GM12878 (cell line): ENCODE results near the gene SIAH2. TPM values are rescaled to one million over a fixed set of nuclear protein-coding genes. Genes with fewer than 3 reads are reported as not detected.

ENCODE experiments used
- ATAC-seq: fragments of 200-7000 bp; cut with Tn5 transposase; 3 replicates; pipeline ENCODE4 v1.9.1; 2020; ENCODE audit warnings: mild to moderate bottlenecking, moderate library complexity
- BruUV-seq: library from RNA; stranded (reverse); fragments of 400-500 nt; replicated peaks from 2 replicates; lab custom pipeline; 2021; lab: Mats Ljungman, UMichigan
- CTCF ChIA-PET: fragments of 300-600 bp; sonication (Branson Sonifier 250); formaldehyde crosslinking; extraction: SDS; loops from one replicate; lab custom pipeline; 2021; ENCODE audit warnings: inconsistent platforms; lab: Yijun Ruan, JAX
- POLR2A ChIA-PET: fragments of 350-600 bp; formaldehyde crosslinking; extraction: SDS; loops from one replicate; lab custom pipeline; 2021; ENCODE audit warnings: inconsistent platforms; lab: Charles Lee
- RAD21 ChIA-PET: fragments of 300-600 bp; sonication (Branson Sonifier 250); formaldehyde crosslinking; loops from one replicate; lab custom pipeline; 2023; ENCODE audit warnings: antibody characterized with exemption; ENCODE audit not compliant: unreplicated experiment; lab: Charles Lee
- SMC1A ChIA-PET: fragments of 300-600 bp; sonication (Branson Sonifier 250); formaldehyde crosslinking; loops from one replicate; lab custom pipeline; 2023; ENCODE audit not compliant: unreplicated experiment, uncharacterized antibody; lab: Charles Lee
- DNase-seq: peaks from one replicate; pipeline ENCODE4 v3.0.0-alpha.2; 2011; ENCODE audit warnings: low read depth, low spot score
- FAIRE-seq: peaks from 3 replicates; lab custom pipeline; 2011; peaks lifted over from hg19 to GRCh38; lab: Jason Lieb, UNC
- H2AFZ ChIP-seq: 2 replicates; pipeline ENCODE4 v1.6.0; 2011; ENCODE audit warnings: low read depth, low read length, control low read depth; ENCODE audit not compliant: control insufficient read depth
- H3K27ac ChIP-seq: 2 replicates; pipeline ENCODE4 v1.5.1; 2011; ENCODE audit warnings: control low read depth; ENCODE audit not compliant: control insufficient read depth, insufficient read depth
- H3K27me3 ChIP-seq, 2 experiments: replicated peaks in 1 of 2; 2 replicates each; pipeline versions ENCODE4 v1.6.0 to v1.6.1; 2011; ENCODE audit warnings: low read length in 1 of 2; ENCODE audit not compliant: control insufficient read depth in 2 of 2, insufficient read depth in 2 of 2
- H3K36me3 ChIP-seq, 2 experiments: 2 replicates each; pipeline ENCODE4 v1.5.1; 2011; ENCODE audit warnings: low read length in 1 of 2; ENCODE audit not compliant: control insufficient read depth in 2 of 2, insufficient read depth in 2 of 2
- H3K4me1 ChIP-seq: 2 replicates; pipeline ENCODE4 v1.6.1; 2011; ENCODE audit warnings: mild to moderate bottlenecking, low read length, moderate library complexity, mixed read lengths; ENCODE audit not compliant: control insufficient read depth, insufficient read depth
- H3K4me2 ChIP-seq: 2 replicates; pipeline ENCODE4 v1.6.0; 2011; ENCODE audit warnings: control low read depth; ENCODE audit not compliant: control insufficient read depth, insufficient read depth
- H3K4me3 ChIP-seq: fragments of 200-600 bp; sonication (generic); 2 replicates; pipeline ENCODE4 v1.5.1; 2016
- H3K79me2 ChIP-seq: 2 replicates; pipeline ENCODE4 v1.6.0; 2011; ENCODE audit warnings: low read length; ENCODE audit not compliant: control insufficient read depth, insufficient read depth
- H3K9ac ChIP-seq: 2 replicates; pipeline ENCODE4 v1.8.0; 2011; ENCODE audit warnings: low read length, control low read depth, mixed read lengths; ENCODE audit not compliant: control insufficient read depth, insufficient read depth
- H3K9me3 ChIP-seq: replicated peaks from 3 replicates; pipeline ENCODE4 v1.5.1; 2011; ENCODE audit warnings: mild to moderate bottlenecking, low read length; ENCODE audit not compliant: control insufficient read depth, insufficient read depth
- H4K20me1 ChIP-seq: 2 replicates; pipeline ENCODE4 v1.6.0; 2011; ENCODE audit not compliant: control insufficient read depth, insufficient read depth
- BCL3 ChIP-seq: IDR thresholded peaks from 2 replicates; pipeline ENCODE4 v1.6.1; 2011; ENCODE audit warnings: borderline replicate concordance, low read depth, mild to moderate bottlenecking, moderate library complexity, low read length; ENCODE audit not compliant: insufficient read depth, poor library complexity, severe bottlenecking
- CHD2 ChIP-seq: IDR thresholded peaks from 2 replicates; pipeline ENCODE4 v1.6.1; 2011; ENCODE audit warnings: low read depth, low read length, improper control_type of control experiment, borderline replicate concordance
- GATAD2B ChIP-seq: fragments of 450-650 bp; conservative IDR thresholded peaks from 2 replicates; pipeline ENCODE4 v1.6.1; 2017; ENCODE audit warnings: low read depth, mild to moderate bottlenecking, moderate library complexity
- IKZF1 ChIP-seq: fragments of 450-650 bp; conservative IDR thresholded peaks from 2 replicates; pipeline ENCODE4 v1.6.1; 2017; ENCODE audit warnings: antibody characterized with exemption, mild to moderate bottlenecking
- KDM1A ChIP-seq: fragments of 200-600 bp; sonication (generic); IDR thresholded peaks from 2 replicates; pipeline ENCODE4 v1.6.1; 2016; ENCODE audit warnings: borderline replicate concordance
- NFIC ChIP-seq: IDR thresholded peaks from 2 replicates; pipeline ENCODE4 v1.6.1; 2012; ENCODE audit warnings: low read depth, mild to moderate bottlenecking, inconsistent platforms, low read length, moderate library complexity
- POLR2AphosphoS2 ChIP-seq: IDR thresholded peaks from 2 replicates; pipeline ENCODE4 v1.6.1; 2011; ENCODE audit warnings: low read depth, mild to moderate bottlenecking, low read length, improper control_type of control experiment, moderate library complexity
- SIX5 ChIP-seq: IDR thresholded peaks from 2 replicates; pipeline ENCODE4 v1.6.1; 2011; ENCODE audit warnings: mild to moderate bottlenecking, low read depth, low read length, moderate library complexity; ENCODE audit not compliant: severe bottlenecking
- SRF ChIP-seq, 2 experiments: IDR thresholded peaks; 2 replicates each; pipeline ENCODE4 v1.6.1; 2011; ENCODE audit warnings: low read depth in 2 of 2, low read length in 2 of 2, mild to moderate bottlenecking in 1 of 2, moderate library complexity in 1 of 2
- SUZ12 ChIP-seq: fragments of 200-600 bp; sonication (generic); IDR thresholded peaks from one replicate; pipeline ENCODE4 v1.6.1; 2018; ENCODE audit warnings: antibody characterized with exemption, mild to moderate bottlenecking; ENCODE audit not compliant: unreplicated experiment
- ZBED1 ChIP-seq: IDR thresholded peaks from 2 replicates; pipeline ENCODE4 v1.6.1; 2016; ENCODE audit warnings: borderline replicate concordance
- ZNF274 ChIP-seq: IDR thresholded peaks from one replicate; pipeline ENCODE4 v1.8.0; 2011; ENCODE audit not compliant: insufficient read length, insufficient read depth
- ZNF384 ChIP-seq: IDR thresholded peaks from 2 replicates; pipeline ENCODE4 v1.6.1; 2012; ENCODE audit warnings: low read depth, mild to moderate bottlenecking, low read length, improper control_type of control experiment, borderline replicate concordance
- ZNF592 ChIP-seq: fragments of 450-650 bp; IDR thresholded peaks from 2 replicates; pipeline ENCODE4 v1.6.1; 2017; ENCODE audit warnings: mild to moderate bottlenecking, moderate library complexity
- ZNF622 ChIP-seq: fragments of 450-650 bp; IDR thresholded peaks from 2 replicates; pipeline ENCODE4 v1.6.1; 2017; ENCODE audit warnings: mild to moderate bottlenecking, inconsistent platforms
- WGBS: methylation state at CpG from one replicate; pipeline ENCODE4 v1.1.6; 2016; ENCODE audit warnings: low lambda C conversion rate; ENCODE audit not compliant: insufficient replicate concordance, insufficient coverage; ENCODE audit errors: missing lambda C conversion rate; 5-methylcytosine and 5-hydroxymethylcytosine counted together
- in situ Hi-C: fragments of 300-500 bp; cut with MboI; formaldehyde crosslinking; loops from 9 replicates; pipeline ENCODE4 v1.14.3; 2018; ENCODE audit warnings: mixed read lengths
- intact Hi-C: fragments of 100-400 bp; cut with micrococcal nuclease; formaldehyde crosslinking; loops from one replicate; pipeline ENCODE4 v1.14.2; 2022; ENCODE audit not compliant: unreplicated experiment
- polyA plus RNA-seq, 11 experiments: library from polyadenylated mRNA; depleted of rRNA in 4 of 11; unstranded in 6 of 11; stranded (reverse) in 5 of 11; fragments of >200 nt; fragmentation: Nextera tagmentation in 4 of 11; fragmentation: Illumina TruSeq in 1 of 11; extraction: Ambion mirVana in 4 of 11; extraction: Trizol in 1 of 11; gene quantifications; 1 replicate in 1 of 11; 2 replicates in 10 of 11; pipeline versions ENCODE4 v1.2.1 to v1.2.3, GENCODE V29; 2011 to 2016; ENCODE audit warnings: inconsistent platforms in 2 of 11, missing spikeins in 2 of 11, low read depth in 1 of 11
- total RNA-seq, 4 experiments: library from RNA; depleted of rRNA in 3 of 4; stranded (reverse); fragments of >200 nt in 3 of 4; fragmentation: Illumina TruSeq in 1 of 4; extraction: Trizol in 1 of 4; gene quantifications; 2 replicates each; pipeline versions ENCODE4 v1.2.1 to v1.2.3, GENCODE V29; 2013 to 2021
- TF ChIP-seq, protein P1 (sequence below): fragments of 450-650 bp; IDR thresholded peaks from 2 replicates; pipeline ENCODE4 v1.6.1; 2018; ENCODE audit warnings: mild to moderate bottlenecking, low read depth, moderate library complexity; ENCODE audit not compliant: partially characterized antibody

The SIAH2 gene
- total and polyA plus RNA-seq, 10 of the 15 experiments (the other 5 are each of a cell fraction or from before 2014, with no cell fraction given): 3.3 to 51.5 (median 29.7) TPM

DNA sequence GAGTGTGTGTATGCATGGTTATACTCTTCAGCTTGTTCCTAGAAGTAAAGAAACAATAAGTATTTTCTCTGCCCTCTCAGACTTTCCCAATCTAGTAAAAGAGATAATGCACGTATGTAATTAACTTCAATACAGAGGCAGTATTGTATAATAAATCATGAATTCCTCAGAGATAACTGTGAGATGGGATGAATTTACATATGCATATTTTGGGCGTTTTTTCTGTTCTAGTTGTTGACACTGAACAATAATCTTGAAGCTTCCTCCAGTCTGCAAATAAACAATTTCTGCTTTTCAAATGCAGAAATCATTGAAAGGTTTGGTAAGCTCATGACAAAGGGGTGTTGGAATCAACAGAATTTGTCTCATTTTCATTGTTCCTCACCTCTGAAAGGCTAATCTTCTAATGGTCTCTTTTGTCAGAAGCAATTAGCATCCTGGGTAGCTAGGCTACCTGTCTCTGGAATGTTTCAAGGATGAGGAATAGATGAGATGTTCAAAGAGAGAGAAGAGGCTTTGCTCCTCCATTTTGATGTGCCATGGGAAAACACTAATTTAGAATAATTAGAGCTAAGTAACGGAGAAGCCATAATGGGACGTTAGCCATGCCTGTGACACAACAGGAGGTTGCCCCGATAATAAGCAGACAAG lies 43.3 kb upstream of the SIAH2 start:
- ATAC-seq: no peak
- no peak for TF ChIP-seq ZBED1
- TF ChIP-seq BCL3: no peak
- TF ChIP-seq SIX5: no peak
- TF ChIP-seq POLR2AphosphoS2: no peak
- TF ChIP-seq ZNF592: no peak
- no peak for TF ChIP-seq ZNF274
- TF ChIP-seq IKZF1: no peak
- no peak for TF ChIP-seq CHD2
- TF ChIP-seq ZNF384: no peak
- TF ChIP-seq ZNF622: no peak
- no peak for TF ChIP-seq GATAD2B
- no peak for TF ChIP-seq SUZ12
- TF ChIP-seq NFIC: no peak
- no peak for TF ChIP-seq SRF (IDR thresholded peaks at IDR 0.05; ENCODE audit: low read depth in 2 of 2, low read length in 2 of 2)
- TF ChIP-seq, protein P1, sequence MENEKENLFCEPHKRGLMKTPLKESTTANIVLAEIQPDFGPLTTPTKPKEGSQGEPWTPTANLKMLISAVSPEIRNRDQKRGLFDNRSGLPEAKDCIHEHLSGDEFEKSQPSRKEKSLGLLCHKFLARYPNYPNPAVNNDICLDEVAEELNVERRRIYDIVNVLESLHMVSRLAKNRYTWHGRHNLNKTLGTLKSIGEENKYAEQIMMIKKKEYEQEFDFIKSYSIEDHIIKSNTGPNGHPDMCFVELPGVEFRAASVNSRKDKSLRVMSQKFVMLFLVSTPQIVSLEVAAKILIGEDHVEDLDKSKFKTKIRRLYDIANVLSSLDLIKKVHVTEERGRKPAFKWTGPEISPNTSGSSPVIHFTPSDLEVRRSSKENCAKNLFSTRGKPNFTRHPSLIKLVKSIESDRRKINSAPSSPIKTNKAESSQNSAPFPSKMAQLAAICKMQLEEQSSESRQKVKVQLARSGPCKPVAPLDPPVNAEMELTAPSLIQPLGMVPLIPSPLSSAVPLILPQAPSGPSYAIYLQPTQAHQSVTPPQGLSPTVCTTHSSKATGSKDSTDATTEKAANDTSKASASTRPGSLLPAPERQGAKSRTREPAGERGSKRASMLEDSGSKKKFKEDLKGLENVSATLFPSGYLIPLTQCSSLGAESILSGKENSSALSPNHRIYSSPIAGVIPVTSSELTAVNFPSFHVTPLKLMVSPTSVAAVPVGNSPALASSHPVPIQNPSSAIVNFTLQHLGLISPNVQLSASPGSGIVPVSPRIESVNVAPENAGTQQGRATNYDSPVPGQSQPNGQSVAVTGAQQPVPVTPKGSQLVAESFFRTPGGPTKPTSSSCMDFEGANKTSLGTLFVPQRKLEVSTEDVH: no peak
- TF ChIP-seq KDM1A: no peak

More for the DNA sequence above, 43.3 kb upstream of the SIAH2 start:
- H3K9ac ChIP-seq: no peak overlapping the region
- H3K27me3 ChIP-seq: peaks cover 0 to 3% of the 10 kb centered on the region in 2 experiments; a peak in 2 of 4 replicates
- H2AFZ ChIP-seq: no peak overlapping the region
- ChIA-PET RAD21 (no interaction called here), CTCF (interaction anchor here (0.6 to 1.8 kb wide), 5 partner anchors 8 to 500 kb away, joined by 3 to 4 read pairs (median 3); no protein-coding TSS in a partner anchor), POLR2A (no interaction called here), SMC1A (interaction anchor here (0.6 to 1.5 kb wide), 2 partner anchors 16 to 129 kb away, joined by 3 to 5 read pairs; no protein-coding TSS in a partner anchor)
- FAIRE-seq (no peak), DNase-seq (no peak)
- H3K9me3 ChIP-seq: no peaks in the 10 kb centered on the region
- no peaks in the 10 kb centered on the region for H3K79me2 ChIP-seq
- in situ Hi-C loops (no loop called here), intact Hi-C loops (no loop called here)
- H3K4me1 ChIP-seq: no peaks in the 10 kb centered on the region
- H3K27ac ChIP-seq: no peak overlapping the region
- H3K4me2 ChIP-seq: no peak overlapping the region
- BruUV-seq: no TSS peak
- H3K36me3 ChIP-seq: no peaks in the 10 kb centered on the region
- H4K20me1 ChIP-seq: no peaks in the 10 kb centered on the region
- 55% methylated on average over 5 of the region's 5 CpGs for WGBS
- no peak overlapping the region for H3K4me3 ChIP-seq
